GM19328 (cell line): ENCODE results near the gene UGT1A5.

Experiments
- ATAC-seq: cut with Tn5 transposase; IDR thresholded peaks from one replicate; pipeline ENCODE4 v1.9.1; 2021; ENCODE audit warnings: mild to moderate bottlenecking, moderate library complexity; ENCODE audit not compliant: unreplicated experiment

Gene UGT1A5

GRCh38 chr2:233803994-233804393, 91.3 kb downstream of the UGT1A5 start:
- ATAC-seq = no peak

- no peak for ATAC-seq
Measured at GRCh38 chr2:233807215-233807865, 94.6 kb downstream of the UGT1A5 start.

- no peak for ATAC-seq
Measured at GRCh38 chr2:233807966-233808935, 95.5 kb downstream of the UGT1A5 start.

GRCh38 chr2:233810385-233810784, 97.7 kb downstream of the UGT1A5 start:
- ATAC-seq = no peak

- ATAC-seq = no peak
Measured at GRCh38 chr2:233811087-233811486, 98.4 kb downstream of the UGT1A5 start.

- ATAC-seq = no peak
Measured at GRCh38 chr2:233811732-233812131, 99.0 kb downstream of the UGT1A5 start.

- ATAC-seq = no peak
Measured at GRCh38 chr2:233813236-233814055, 100.7 kb downstream of the UGT1A5 start.

GRCh38 chr2:233814056-233814835, 101.5 kb downstream of the UGT1A5 start:
- ATAC-seq = no peak

GRCh38 chr2:233815861-233816260, 103.2 kb downstream of the UGT1A5 start:
- no peak for ATAC-seq

GRCh38 chr2:233816334-233816733, 103.6 kb downstream of the UGT1A5 start:
- no peak for ATAC-seq

GRCh38 chr2:233816771-233817170, 104.1 kb downstream of the UGT1A5 start:
- ATAC-seq = no peak

GRCh38 chr2:233817361-233817911, 104.7 kb downstream of the UGT1A5 start:
- ATAC-seq = no peak

- ATAC-seq = no peak
Measured at GRCh38 chr2:233817995-233818638, 105.4 kb downstream of the UGT1A5 start.

GRCh38 chr2:233818639-233819621, 106.2 kb downstream of the UGT1A5 start:
- no peak for ATAC-seq

- ATAC-seq = no peak
Measured at GRCh38 chr2:233819884-233820773, 107.4 kb downstream of the UGT1A5 start.

- no peak for ATAC-seq
Measured at GRCh38 chr2:233820774-233821105, 108.0 kb downstream of the UGT1A5 start.

GRCh38 chr2:233821196-233821595, 108.5 kb downstream of the UGT1A5 start:
- ATAC-seq = no peak

GRCh38 chr2:233821709-233822100, 109.0 kb downstream of the UGT1A5 start:
- ATAC-seq = no peak
